ENCODE data around the gene AIF1. TPM values are rescaled to one million over a fixed set of nuclear protein-coding genes. Genes with fewer than 3 reads are reported as not detected.

AIF1 gene
- polyA plus RNA-seq, 1 donor (not counting 4 experiments of a cell fraction or from before 2014, with no cell fraction given): not detected

DNA sequence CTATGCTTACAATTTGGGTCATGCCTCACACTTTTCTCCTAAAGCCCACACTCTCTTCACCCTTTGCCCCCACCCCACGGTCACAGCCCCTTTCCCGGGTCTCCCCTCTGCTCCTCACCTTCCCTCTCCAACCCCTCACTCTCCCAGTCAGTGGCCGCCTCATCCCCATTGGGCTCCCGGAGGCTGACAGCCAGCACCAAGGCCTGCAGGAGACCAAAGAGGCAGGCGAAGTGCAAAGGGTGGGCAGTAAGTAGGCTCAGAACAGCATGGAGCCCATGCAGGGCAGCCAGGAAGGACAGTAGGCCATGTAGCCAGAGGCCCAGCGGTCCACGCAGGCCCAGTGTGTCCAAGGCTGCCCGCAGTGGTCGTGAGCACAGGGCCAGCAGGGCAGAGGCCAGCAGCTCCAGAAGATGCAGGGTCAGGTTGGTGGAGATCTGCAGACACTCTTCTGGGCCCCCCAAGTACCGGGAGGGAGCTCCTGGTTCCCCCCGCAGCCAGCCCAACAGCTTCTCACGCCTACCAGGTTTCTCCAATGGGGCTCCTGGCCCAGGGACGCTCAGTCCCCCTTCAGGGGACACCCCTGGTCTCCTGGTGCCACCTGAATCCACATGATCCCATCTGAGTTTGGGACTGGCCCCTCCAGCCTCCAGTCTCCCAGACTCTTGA is 44.1 kb downstream of the AIF1 start:
- H3K4me3 ChIP-seq (ENCODE audit: control insufficient read depth in 2 of 3, extremely low read depth in 1 of 3, insufficient read depth in 2 of 3, low read depth in 1 of 3, low read length in 3 of 3): peak overlapping the region; percentile 46 to 97 (median 89)
- H3K4me2 ChIP-seq (ENCODE audit: control insufficient read depth, extremely low read depth, insufficient read depth, low read depth, low read length): peak overlapping the region; percentile 96
- no peaks in the 10 kb centered on the region for H3K27me3 ChIP-seq (ENCODE audit: control insufficient read depth, extremely low read depth, insufficient read depth, low read length)
- dilution Hi-C loops (cut with MboI; ENCODE audit: extremely low pct_ligation_motif_present, low sequenced_read_pairs): no loop called here
- peak overlapping the region; percentile 75 for H3K9ac ChIP-seq (ENCODE audit: control insufficient read depth, extremely low read depth, insufficient read depth, low read length)
- H3K79me2 ChIP-seq (ENCODE audit: control insufficient read depth, insufficient read depth, low read length): peaks cover 31% of the 10 kb centered on the region
- H3K4me1 ChIP-seq (ENCODE audit: control insufficient read depth, extremely low read depth, insufficient read depth, low read length): peaks cover 36% of the 10 kb centered on the region
- H4K20me1 ChIP-seq (ENCODE audit: control insufficient read depth, extremely low read depth, insufficient read depth, low read length): no peaks in the 10 kb centered on the region
- peak overlapping the region; percentile 77 for H3K27ac ChIP-seq (ENCODE audit: control insufficient read depth, insufficient read depth, low read length)
- no peaks in the 10 kb centered on the region for H3K9me1 ChIP-seq (ENCODE audit: control insufficient read depth, extremely low read depth, insufficient read depth, low read length)
- no peak for TF ChIP-seq EZH2 (IDR thresholded peaks at IDR 0.05; ENCODE audit: low read length)
- TF ChIP-seq, protein P1, sequence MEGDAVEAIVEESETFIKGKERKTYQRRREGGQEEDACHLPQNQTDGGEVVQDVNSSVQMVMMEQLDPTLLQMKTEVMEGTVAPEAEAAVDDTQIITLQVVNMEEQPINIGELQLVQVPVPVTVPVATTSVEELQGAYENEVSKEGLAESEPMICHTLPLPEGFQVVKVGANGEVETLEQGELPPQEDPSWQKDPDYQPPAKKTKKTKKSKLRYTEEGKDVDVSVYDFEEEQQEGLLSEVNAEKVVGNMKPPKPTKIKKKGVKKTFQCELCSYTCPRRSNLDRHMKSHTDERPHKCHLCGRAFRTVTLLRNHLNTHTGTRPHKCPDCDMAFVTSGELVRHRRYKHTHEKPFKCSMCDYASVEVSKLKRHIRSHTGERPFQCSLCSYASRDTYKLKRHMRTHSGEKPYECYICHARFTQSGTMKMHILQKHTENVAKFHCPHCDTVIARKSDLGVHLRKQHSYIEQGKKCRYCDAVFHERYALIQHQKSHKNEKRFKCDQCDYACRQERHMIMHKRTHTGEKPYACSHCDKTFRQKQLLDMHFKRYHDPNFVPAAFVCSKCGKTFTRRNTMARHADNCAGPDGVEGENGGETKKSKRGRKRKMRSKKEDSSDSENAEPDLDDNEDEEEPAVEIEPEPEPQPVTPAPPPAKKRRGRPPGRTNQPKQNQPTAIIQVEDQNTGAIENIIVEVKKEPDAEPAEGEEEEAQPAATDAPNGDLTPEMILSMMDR (optimal IDR thresholded peaks at IDR 0.05 in 1 of 3, IDR thresholded peaks at IDR 0.05 in 1 of 3, conservative IDR thresholded peaks at IDR 0.05 in 1 of 3; ENCODE audit: extremely low read depth in 1 of 3, insufficient read depth in 2 of 3, low read length in 3 of 3): no peak
- H3K36me3 ChIP-seq (ENCODE audit: control insufficient read depth in 2 of 2, extremely low read depth in 1 of 2, insufficient read depth in 2 of 2, low read length in 2 of 2): peaks cover 8 to 10% of the 10 kb centered on the region in 2 experiments
- FAIRE-seq: no peak
- H2AFZ ChIP-seq (ENCODE audit: control insufficient read depth, low read length): no peak overlapping the region
- no peak for DNase-seq (ENCODE audit: low read depth, low spot score)
- H3K9me3 ChIP-seq (ENCODE audit: control insufficient read depth, low read depth, low read length): no peaks in the 10 kb centered on the region

DNA sequence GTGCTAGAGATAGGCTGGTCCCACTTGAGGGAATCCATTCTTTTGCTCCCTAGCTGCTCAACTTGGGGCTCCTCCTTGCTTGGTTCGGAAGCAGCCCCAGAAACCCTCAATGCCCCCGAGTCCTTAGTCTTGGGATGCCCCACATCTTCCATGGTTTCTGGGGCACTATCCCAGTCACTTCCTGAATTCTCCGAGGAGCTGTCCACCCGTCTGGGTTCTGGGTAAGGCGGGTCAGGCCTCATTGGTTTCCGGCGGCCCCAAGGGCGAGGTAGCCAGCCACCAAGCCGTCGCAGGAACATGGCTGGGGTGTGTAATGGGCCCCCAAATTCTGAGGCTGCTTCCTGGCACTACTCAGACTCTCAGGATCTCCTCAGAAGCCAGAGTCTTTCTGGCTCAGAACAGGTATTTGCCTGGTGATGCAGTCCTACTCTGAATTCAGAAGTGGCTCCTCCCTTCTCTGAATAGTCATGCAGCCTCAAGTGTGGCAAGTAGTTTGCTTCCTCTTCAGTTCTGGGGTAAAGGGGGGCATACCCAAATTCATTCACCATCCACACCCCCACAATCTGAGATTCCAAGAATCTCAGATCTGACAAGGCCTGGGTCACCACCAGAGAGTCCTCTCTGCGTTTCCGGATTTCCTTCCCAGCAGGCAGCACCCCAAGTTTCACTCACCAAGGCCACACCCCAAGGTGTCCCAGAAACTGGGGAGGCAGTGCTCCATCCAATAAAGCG is 44.8 kb downstream of the AIF1 start:
- DNase-seq (ENCODE audit: low read depth, low spot score): no peak
- H3K36me3 ChIP-seq (ENCODE audit: control insufficient read depth in 2 of 2, extremely low read depth in 1 of 2, insufficient read depth in 2 of 2, low read length in 2 of 2): peaks cover 8 to 10% of the 10 kb centered on the region in 2 experiments
- H3K27ac ChIP-seq (ENCODE audit: control insufficient read depth, insufficient read depth, low read length): peak overlapping the region; percentile 77
- peak overlapping the region; percentile 22 for H2AFZ ChIP-seq (ENCODE audit: control insufficient read depth, low read length)
- H3K4me1 ChIP-seq (ENCODE audit: control insufficient read depth, extremely low read depth, insufficient read depth, low read length): peaks cover 42% of the 10 kb centered on the region
- dilution Hi-C loops (cut with MboI; ENCODE audit: extremely low pct_ligation_motif_present, low sequenced_read_pairs): no loop called here
- no peaks in the 10 kb centered on the region for H3K9me3 ChIP-seq (ENCODE audit: control insufficient read depth, low read depth, low read length)
- H3K4me3 ChIP-seq (ENCODE audit: control insufficient read depth in 2 of 3, extremely low read depth in 1 of 3, insufficient read depth in 2 of 3, low read depth in 1 of 3, low read length in 3 of 3): peak overlapping the region; percentile 46 to 97 (median 89)
- peak overlapping the region; percentile 96 for H3K4me2 ChIP-seq (ENCODE audit: control insufficient read depth, extremely low read depth, insufficient read depth, low read depth, low read length)
- TF ChIP-seq EZH2 (IDR thresholded peaks at IDR 0.05; ENCODE audit: low read length): no peak
- TF ChIP-seq, protein P1 (optimal IDR thresholded peaks at IDR 0.05 in 1 of 3, IDR thresholded peaks at IDR 0.05 in 1 of 3, conservative IDR thresholded peaks at IDR 0.05 in 1 of 3; ENCODE audit: extremely low read depth in 1 of 3, insufficient read depth in 2 of 3, low read length in 3 of 3): no peak
- H3K9ac ChIP-seq (ENCODE audit: control insufficient read depth, extremely low read depth, insufficient read depth, low read length): peak overlapping the region; percentile 75
- FAIRE-seq: no peak
- peaks cover 31% of the 10 kb centered on the region for H3K79me2 ChIP-seq (ENCODE audit: control insufficient read depth, insufficient read depth, low read length)
- H3K9me1 ChIP-seq (ENCODE audit: control insufficient read depth, extremely low read depth, insufficient read depth, low read length): no peaks in the 10 kb centered on the region
- H3K27me3 ChIP-seq (ENCODE audit: control insufficient read depth, extremely low read depth, insufficient read depth, low read length): no peaks in the 10 kb centered on the region
- no peaks in the 10 kb centered on the region for H4K20me1 ChIP-seq (ENCODE audit: control insufficient read depth, extremely low read depth, insufficient read depth, low read length)
